ENCODE data around the gene PRF1. TPM values are rescaled to one million over a fixed set of nuclear protein-coding genes. Genes with fewer than 3 reads are reported as not detected.

Gene PRF1
- total and polyA plus RNA-seq, 2 experiments from 2014 or later = 0.13 TPM; not detected in 1

DNA sequence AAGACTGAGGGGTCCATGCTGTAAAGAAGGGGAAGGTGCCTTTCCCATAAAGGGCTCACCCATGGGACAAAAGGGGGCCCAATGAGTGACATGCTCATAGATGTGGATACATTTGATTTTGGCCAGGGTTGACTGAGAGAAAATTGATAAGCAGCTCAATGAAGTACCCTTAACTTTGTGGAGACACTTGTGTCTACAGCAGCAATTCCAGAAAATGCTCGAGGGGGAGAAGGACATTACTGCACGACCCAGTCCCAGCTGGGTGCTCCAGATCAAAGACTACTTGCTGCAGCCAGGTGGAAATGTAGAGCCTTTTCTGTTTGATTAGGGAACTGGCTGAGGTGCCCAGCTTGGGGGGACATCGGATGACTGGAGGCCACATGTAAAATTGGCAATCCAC, 47.6 kb upstream of the PRF1 start (continued):
- TF ChIP-seq, protein P1, sequence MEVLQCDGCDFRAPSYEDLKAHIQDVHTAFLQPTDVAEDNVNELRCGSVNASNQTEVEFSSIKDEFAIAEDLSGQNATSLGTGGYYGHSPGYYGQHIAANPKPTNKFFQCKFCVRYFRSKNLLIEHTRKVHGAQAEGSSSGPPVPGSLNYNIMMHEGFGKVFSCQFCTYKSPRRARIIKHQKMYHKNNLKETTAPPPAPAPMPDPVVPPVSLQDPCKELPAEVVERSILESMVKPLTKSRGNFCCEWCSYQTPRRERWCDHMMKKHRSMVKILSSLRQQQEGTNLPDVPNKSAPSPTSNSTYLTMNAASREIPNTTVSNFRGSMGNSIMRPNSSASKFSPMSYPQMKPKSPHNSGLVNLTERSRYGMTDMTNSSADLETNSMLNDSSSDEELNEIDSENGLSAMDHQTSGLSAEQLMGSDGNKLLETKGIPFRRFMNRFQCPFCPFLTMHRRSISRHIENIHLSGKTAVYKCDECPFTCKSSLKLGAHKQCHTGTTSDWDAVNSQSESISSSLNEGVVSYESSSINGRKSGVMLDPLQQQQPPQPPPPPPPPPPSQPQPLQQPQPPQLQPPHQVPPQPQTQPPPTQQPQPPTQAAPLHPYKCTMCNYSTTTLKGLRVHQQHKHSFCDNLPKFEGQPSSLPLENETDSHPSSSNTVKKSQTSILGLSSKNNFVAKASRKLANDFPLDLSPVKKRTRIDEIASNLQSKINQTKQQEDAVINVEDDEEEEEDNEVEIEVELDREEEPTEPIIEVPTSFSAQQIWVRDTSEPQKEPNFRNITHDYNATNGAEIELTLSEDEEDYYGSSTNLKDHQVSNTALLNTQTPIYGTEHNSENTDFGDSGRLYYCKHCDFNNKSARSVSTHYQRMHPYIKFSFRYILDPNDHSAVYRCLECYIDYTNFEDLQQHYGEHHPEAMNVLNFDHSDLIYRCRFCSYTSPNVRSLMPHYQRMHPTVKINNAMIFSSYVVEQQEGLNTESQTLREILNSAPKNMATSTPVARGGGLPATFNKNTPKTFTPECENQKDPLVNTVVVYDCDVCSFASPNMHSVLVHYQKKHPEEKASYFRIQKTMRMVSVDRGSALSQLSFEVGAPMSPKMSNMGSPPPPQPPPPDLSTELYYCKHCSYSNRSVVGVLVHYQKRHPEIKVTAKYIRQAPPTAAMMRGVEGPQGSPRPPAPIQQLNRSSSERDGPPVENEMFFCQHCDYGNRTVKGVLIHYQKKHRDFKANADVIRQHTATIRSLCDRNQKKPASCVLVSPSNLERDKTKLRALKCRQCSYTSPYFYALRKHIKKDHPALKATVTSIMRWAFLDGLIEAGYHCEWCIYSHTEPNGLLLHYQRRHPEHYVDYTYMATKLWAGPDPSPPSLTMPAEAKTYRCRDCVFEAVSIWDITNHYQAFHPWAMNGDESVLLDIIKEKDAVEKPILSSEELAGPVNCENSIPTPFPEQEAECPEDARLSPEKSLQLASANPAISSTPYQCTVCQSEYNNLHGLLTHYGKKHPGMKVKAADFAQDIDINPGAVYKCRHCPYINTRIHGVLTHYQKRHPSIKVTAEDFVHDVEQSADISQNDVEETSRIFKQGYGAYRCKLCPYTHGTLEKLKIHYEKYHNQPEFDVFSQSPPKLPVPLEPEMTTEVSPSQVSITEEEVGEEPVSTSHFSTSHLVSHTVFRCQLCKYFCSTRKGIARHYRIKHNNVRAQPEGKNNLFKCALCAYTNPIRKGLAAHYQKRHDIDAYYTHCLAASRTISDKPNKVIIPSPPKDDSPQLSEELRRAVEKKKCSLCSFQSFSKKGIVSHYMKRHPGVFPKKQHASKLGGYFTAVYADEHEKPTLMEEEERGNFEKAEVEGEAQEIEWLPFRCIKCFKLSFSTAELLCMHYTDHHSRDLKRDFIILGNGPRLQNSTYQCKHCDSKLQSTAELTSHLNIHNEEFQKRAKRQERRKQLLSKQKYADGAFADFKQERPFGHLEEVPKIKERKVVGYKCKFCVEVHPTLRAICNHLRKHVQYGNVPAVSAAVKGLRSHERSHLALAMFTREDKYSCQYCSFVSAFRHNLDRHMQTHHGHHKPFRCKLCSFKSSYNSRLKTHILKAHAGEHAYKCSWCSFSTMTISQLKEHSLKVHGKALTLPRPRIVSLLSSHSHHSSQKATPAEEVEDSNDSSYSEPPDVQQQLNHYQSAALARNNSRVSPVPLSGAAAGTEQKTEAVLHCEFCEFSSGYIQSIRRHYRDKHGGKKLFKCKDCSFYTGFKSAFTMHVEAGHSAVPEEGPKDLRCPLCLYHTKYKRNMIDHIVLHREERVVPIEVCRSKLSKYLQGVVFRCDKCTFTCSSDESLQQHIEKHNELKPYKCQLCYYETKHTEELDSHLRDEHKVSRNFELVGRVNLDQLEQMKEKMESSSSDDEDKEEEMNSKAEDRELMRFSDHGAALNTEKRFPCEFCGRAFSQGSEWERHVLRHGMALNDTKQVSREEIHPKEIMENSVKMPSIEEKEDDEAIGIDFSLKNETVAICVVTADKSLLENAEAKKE (CRISPR knock-in tag; IDR thresholded peaks at IDR 0.05) = no peak
- TF ChIP-seq, protein P2, sequence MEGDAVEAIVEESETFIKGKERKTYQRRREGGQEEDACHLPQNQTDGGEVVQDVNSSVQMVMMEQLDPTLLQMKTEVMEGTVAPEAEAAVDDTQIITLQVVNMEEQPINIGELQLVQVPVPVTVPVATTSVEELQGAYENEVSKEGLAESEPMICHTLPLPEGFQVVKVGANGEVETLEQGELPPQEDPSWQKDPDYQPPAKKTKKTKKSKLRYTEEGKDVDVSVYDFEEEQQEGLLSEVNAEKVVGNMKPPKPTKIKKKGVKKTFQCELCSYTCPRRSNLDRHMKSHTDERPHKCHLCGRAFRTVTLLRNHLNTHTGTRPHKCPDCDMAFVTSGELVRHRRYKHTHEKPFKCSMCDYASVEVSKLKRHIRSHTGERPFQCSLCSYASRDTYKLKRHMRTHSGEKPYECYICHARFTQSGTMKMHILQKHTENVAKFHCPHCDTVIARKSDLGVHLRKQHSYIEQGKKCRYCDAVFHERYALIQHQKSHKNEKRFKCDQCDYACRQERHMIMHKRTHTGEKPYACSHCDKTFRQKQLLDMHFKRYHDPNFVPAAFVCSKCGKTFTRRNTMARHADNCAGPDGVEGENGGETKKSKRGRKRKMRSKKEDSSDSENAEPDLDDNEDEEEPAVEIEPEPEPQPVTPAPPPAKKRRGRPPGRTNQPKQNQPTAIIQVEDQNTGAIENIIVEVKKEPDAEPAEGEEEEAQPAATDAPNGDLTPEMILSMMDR (conservative IDR thresholded peaks at IDR 0.05; ENCODE audit: low read depth in 2 of 2) = no peak

DNA sequence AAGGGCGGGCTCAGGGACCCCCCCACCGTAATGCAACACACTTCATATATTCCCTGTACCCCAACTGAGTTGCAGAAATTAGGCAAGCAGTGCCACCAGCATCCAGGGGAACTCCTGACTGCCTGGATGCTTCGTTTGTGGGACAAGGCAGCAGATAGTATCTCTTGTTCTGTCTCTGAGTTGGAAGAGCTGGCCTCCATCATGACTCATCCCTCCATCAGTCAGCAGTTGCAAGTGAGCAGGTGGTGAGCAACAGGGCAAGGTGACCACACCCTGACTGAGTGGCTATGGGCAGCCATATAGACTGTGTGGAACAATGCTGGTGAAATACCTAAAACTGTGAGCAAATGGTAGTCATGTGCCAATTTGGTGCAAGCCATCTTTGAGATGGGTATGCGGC, 47.0 kb upstream of the PRF1 start:
- no peaks in the 10 kb centered on the region for H4K20me1 ChIP-seq (replicated peaks; ENCODE audit: insufficient read depth)
- no peaks in the 10 kb centered on the region for H3F3A ChIP-seq (replicated peaks; ENCODE audit: low read depth)
- H3K27me3 Mint-ChIP-seq (ENCODE audit: insufficient read depth, low read depth, poor library complexity) = peaks cover 3% of the 10 kb centered on the region
- no peak overlapping the region for H3K4me3 ChIP-seq
- H3K4me1 Mint-ChIP-seq = no peaks in the 10 kb centered on the region; the same call in 2 of the 3 replicates
- no peaks in the 10 kb centered on the region for H3K79me2 ChIP-seq (replicated peaks; ENCODE audit: insufficient read depth)
- DNase-seq (ENCODE audit: low spot score) = no peak
- no peaks in the 10 kb centered on the region for H3K27me3 ChIP-seq (ENCODE audit: insufficient read depth)
- no peak overlapping the region for H3K27ac Mint-ChIP-seq
- peaks cover 64% of the 10 kb centered on the region for H3K9me3 Mint-ChIP-seq
- no peak overlapping the region for H3K4me3 Mint-ChIP-seq
- no peak for ATAC-seq
- no peak overlapping the region for H3K27ac ChIP-seq (ENCODE audit: low read depth)
- H3K4me2 ChIP-seq = no peak overlapping the region
- H2AFZ ChIP-seq = no peak overlapping the region
- no peaks in the 10 kb centered on the region for H3K9me2 ChIP-seq (ENCODE audit: insufficient read depth)
- peaks cover 38% of the 10 kb centered on the region for H3K36me3 Mint-ChIP-seq (ENCODE audit: low read depth)
- no peaks in the 10 kb centered on the region for H3K4me1 ChIP-seq (ENCODE audit: insufficient read depth)
- H3K36me3 ChIP-seq (ENCODE audit: insufficient read depth) = 0 out of 2 replicates have a peak, but pooled peaks cover 3% of the 10 kb centered on the region
- TF ChIP-seq, protein P3, sequence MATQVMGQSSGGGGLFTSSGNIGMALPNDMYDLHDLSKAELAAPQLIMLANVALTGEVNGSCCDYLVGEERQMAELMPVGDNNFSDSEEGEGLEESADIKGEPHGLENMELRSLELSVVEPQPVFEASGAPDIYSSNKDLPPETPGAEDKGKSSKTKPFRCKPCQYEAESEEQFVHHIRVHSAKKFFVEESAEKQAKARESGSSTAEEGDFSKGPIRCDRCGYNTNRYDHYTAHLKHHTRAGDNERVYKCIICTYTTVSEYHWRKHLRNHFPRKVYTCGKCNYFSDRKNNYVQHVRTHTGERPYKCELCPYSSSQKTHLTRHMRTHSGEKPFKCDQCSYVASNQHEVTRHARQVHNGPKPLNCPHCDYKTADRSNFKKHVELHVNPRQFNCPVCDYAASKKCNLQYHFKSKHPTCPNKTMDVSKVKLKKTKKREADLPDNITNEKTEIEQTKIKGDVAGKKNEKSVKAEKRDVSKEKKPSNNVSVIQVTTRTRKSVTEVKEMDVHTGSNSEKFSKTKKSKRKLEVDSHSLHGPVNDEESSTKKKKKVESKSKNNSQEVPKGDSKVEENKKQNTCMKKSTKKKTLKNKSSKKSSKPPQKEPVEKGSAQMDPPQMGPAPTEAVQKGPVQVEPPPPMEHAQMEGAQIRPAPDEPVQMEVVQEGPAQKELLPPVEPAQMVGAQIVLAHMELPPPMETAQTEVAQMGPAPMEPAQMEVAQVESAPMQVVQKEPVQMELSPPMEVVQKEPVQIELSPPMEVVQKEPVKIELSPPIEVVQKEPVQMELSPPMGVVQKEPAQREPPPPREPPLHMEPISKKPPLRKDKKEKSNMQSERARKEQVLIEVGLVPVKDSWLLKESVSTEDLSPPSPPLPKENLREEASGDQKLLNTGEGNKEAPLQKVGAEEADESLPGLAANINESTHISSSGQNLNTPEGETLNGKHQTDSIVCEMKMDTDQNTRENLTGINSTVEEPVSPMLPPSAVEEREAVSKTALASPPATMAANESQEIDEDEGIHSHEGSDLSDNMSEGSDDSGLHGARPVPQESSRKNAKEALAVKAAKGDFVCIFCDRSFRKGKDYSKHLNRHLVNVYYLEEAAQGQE (IDR thresholded peaks at IDR 0.05; ENCODE audit: unreplicated experiment) = no peak
- TF ChIP-seq, protein P2 (conservative IDR thresholded peaks at IDR 0.05; ENCODE audit: low read depth in 2 of 2) = no peak
- TF ChIP-seq EZH2 (IDR thresholded peaks at IDR 0.05; ENCODE audit: low read depth, unreplicated experiment) (no peak), JUNB (IDR thresholded peaks at IDR 0.05; ENCODE audit: unreplicated experiment) (no peak), STAT1 (IDR thresholded peaks at IDR 0.05; ENCODE audit: unreplicated experiment) (no peak), EZH2phosphoT487 (IDR thresholded peaks at IDR 0.05; ENCODE audit: unreplicated experiment) (no peak), CREB1 (CRISPR knock-in tag; IDR thresholded peaks at IDR 0.05; ENCODE audit: low read depth) (no peak), NANOG (IDR thresholded peaks at IDR 0.05; ENCODE audit: borderline replicate concordance) (no peak)
- TF ChIP-seq, protein P4, sequence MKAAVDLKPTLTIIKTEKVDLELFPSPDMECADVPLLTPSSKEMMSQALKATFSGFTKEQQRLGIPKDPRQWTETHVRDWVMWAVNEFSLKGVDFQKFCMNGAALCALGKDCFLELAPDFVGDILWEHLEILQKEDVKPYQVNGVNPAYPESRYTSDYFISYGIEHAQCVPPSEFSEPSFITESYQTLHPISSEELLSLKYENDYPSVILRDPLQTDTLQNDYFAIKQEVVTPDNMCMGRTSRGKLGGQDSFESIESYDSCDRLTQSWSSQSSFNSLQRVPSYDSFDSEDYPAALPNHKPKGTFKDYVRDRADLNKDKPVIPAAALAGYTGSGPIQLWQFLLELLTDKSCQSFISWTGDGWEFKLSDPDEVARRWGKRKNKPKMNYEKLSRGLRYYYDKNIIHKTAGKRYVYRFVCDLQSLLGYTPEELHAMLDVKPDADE (IDR thresholded peaks at IDR 0.05) = no peak
